Cardiac muscle cell (in vitro differentiated cells and primary cell): ENCODE measurements around the gene PTHLH. TPM values are rescaled to one million over a fixed set of nuclear protein-coding genes. Genes with fewer than 3 reads are reported as not detected.

ENCODE experiments used
- DNase-seq, 2 donors: peaks; one replicate each; pipeline versions ENCODE4 v3.0.0 to v3.0.0-alpha.2; 2010 to 2017; ENCODE audit warnings: low read depth in 1 of 2, low spot score in 1 of 2
- H3K27ac ChIP-seq: fragments of 200-600 bp; sonication (generic); 2 replicates; pipeline ENCODE4 v1.5.1; 2016
- H3K27me3 ChIP-seq: fragments of 200-600 bp; sonication (generic); 2 replicates; pipeline ENCODE4 v1.6.0; 2016; ENCODE audit warnings: control low read depth
- H3K36me3 ChIP-seq: fragments of 200-600 bp; sonication (generic); 2 replicates; pipeline ENCODE4 v1.5.1; 2016; ENCODE audit warnings: control low read depth
- H3K4me1 ChIP-seq: fragments of 200-600 bp; sonication (generic); 2 replicates; pipeline ENCODE4 v1.8.1; 2017; ENCODE audit warnings: low read depth, mild to moderate bottlenecking, mixed run types
- H3K4me3 ChIP-seq: fragments of 200-600 bp; sonication (generic); 2 replicates; pipeline ENCODE4 v1.5.1; 2016; ENCODE audit warnings: mild to moderate bottlenecking
- H3K9me3 ChIP-seq: fragments of 200-600 bp; sonication (generic); 2 replicates; pipeline ENCODE4 v1.5.1; 2017; ENCODE audit warnings: low read depth, mild to moderate bottlenecking, control low read depth
- polyA plus RNA-seq: library from polyadenylated mRNA; unstranded; fragments of >200 nt; fragmentation: Nextera tagmentation; extraction: Ambion mirVana; gene quantifications from 2 replicates; pipeline ENCODE4 v1.2.1, GENCODE V29; 2016
- total RNA-seq: library from RNA; depleted of rRNA; stranded (reverse); fragments of >200 nt; gene quantifications from 2 replicates; pipeline ENCODE4 v1.2.3, GENCODE V29; 2016
- TF ChIP-seq, protein P1 (sequence below): IDR thresholded peaks from 2 replicates; pipeline ENCODE4 v1.5.1; 2012; ENCODE audit warnings: low read depth, mild to moderate bottlenecking, low read length

PTHLH gene
- total and polyA plus RNA-seq, 2 experiments from 2014 or later, result not detected

DNA sequence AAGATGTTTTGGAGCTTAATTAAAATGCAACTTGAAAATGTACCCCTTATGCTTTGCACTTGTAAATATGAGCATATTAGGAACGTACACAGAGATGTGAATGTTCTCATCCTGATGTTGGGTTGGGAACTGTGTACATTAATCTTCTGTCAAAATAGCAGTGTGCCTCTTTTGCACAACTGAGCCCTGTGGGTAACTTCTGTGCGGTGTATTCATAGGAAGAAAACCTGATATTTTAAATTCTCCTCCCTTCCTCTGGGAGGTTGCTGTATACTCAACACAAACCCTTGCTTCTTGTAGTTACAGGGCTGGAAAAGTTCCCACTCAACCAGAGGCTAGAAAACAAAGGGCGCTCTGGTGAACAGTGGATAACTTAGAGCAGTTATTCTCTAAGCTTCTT is 18.7 kb downstream of the PTHLH start:
- Histone ChIP-seq H3K4me1 (no peaks in the 10 kb centered on the region), H3K27ac (no peak overlapping the region), H3K27me3 (peaks cover 4% of the 10 kb centered on the region), H3K9me3 (no peaks in the 10 kb centered on the region), H3K36me3 (no peaks in the 10 kb centered on the region), H3K4me3 (no peak overlapping the region)
- TF ChIP-seq, protein P1, sequence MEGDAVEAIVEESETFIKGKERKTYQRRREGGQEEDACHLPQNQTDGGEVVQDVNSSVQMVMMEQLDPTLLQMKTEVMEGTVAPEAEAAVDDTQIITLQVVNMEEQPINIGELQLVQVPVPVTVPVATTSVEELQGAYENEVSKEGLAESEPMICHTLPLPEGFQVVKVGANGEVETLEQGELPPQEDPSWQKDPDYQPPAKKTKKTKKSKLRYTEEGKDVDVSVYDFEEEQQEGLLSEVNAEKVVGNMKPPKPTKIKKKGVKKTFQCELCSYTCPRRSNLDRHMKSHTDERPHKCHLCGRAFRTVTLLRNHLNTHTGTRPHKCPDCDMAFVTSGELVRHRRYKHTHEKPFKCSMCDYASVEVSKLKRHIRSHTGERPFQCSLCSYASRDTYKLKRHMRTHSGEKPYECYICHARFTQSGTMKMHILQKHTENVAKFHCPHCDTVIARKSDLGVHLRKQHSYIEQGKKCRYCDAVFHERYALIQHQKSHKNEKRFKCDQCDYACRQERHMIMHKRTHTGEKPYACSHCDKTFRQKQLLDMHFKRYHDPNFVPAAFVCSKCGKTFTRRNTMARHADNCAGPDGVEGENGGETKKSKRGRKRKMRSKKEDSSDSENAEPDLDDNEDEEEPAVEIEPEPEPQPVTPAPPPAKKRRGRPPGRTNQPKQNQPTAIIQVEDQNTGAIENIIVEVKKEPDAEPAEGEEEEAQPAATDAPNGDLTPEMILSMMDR, result no peak
- no peak for DNase-seq

DNA sequence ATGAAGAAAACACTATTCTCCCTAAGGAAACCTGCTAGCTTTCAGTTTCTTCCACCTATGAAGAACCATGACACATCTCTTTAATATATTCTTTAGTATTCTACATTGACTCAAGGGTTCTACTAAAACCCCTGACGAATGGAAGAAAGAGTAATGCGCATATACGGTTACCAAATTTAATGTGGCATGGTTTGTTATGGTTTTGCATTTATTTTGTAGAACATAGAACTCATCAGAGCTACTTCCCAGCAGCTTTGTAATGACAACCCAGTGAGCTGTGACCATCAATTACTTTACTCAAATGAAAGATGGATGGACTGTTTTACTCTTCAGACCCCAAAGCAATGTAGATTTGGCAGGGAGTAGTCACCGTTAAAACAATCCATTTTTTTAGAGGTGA is 19.2 kb downstream of the PTHLH start:
- no peaks in the 10 kb centered on the region for H3K36me3 ChIP-seq
- no peak for DNase-seq
- TF ChIP-seq, protein P1, result no peak
- H3K4me1 ChIP-seq, result no peaks in the 10 kb centered on the region
- H3K27me3 ChIP-seq, result peaks cover 4% of the 10 kb centered on the region
- H3K9me3 ChIP-seq, result no peaks in the 10 kb centered on the region
- no peak overlapping the region for H3K4me3 ChIP-seq
- no peak overlapping the region for H3K27ac ChIP-seq

GRCh38 chr12:27952510-27952909 is 20.0 kb downstream of the PTHLH start:
- peaks cover 4% of the 10 kb centered on the region for H3K27me3 ChIP-seq
- TF ChIP-seq, protein P1, result no peak
- no peaks in the 10 kb centered on the region for H3K9me3 ChIP-seq
- no peaks in the 10 kb centered on the region for H3K36me3 ChIP-seq
- no peak for DNase-seq
- H3K27ac ChIP-seq, result no peak overlapping the region
- no peak overlapping the region for H3K4me3 ChIP-seq
- no peaks in the 10 kb centered on the region for H3K4me1 ChIP-seq

- no peaks in the 10 kb centered on the region for H3K4me1 ChIP-seq
- DNase-seq, result no peak
- no peak overlapping the region for H3K4me3 ChIP-seq
- H3K36me3 ChIP-seq, result no peaks in the 10 kb centered on the region
- TF ChIP-seq, protein P1, result no peak
- H3K9me3 ChIP-seq, result no peaks in the 10 kb centered on the region
- peaks cover 4% of the 10 kb centered on the region for H3K27me3 ChIP-seq
- H3K27ac ChIP-seq, result no peak overlapping the region
These were observed 20.6 kb downstream of the PTHLH start for GRCh38 chr12:27951898-27952297.

GRCh38 chr12:27946421-27946820 is 26.1 kb downstream of the PTHLH start:
- H3K4me1 ChIP-seq, result no peaks in the 10 kb centered on the region
- H3K4me3 ChIP-seq, result no peak overlapping the region
- no peaks in the 10 kb centered on the region for H3K27me3 ChIP-seq
- H3K36me3 ChIP-seq, result no peaks in the 10 kb centered on the region
- no peaks in the 10 kb centered on the region for H3K9me3 ChIP-seq
- no peak for DNase-seq
- TF ChIP-seq, protein P1, result no peak
- H3K27ac ChIP-seq, result no peak overlapping the region

DNA sequence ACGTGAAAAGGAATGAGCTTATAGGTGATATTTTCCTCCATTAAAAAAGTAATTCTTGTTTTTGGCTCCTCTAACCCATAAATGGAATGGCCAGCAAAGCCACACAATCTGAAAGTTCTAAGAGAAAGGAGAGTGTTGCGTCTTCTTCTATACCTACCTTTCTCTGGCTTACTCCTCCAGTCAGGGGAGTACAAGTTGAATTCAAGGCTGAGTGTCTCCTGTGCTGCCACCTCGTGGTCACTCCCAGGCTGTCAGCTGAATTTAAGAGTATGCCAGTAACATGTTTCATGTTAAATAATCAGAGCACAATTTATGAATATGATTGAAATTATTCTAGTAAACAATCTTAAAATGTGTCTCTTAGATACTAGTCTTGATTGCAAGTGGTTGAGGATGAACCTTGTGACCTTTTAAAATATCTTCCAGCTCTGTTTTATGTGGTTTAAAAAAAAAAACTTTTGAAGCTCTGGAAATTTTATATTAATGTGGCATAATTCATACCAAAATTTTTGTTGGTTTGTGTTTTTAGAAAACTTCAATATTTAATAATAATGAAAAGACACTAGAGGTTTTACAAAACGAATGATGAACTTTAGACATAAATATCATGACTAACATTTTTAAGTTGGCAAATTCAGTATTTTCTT is 31.7 kb downstream of the PTHLH start:
- H3K27me3 ChIP-seq, result no peaks in the 10 kb centered on the region
- peak; percentile 79 to 87 for DNase-seq
- H3K27ac ChIP-seq, result no peak overlapping the region
- no peaks in the 10 kb centered on the region for H3K4me1 ChIP-seq
- H3K4me3 ChIP-seq, result no peak overlapping the region
- TF ChIP-seq, protein P1, result peak; percentile 88
- no peaks in the 10 kb centered on the region for H3K9me3 ChIP-seq
- H3K36me3 ChIP-seq, result no peaks in the 10 kb centered on the region
